Measurements from ENCODE around the gene DEDD. TPM values are rescaled to one million over a fixed set of nuclear protein-coding genes. Genes with fewer than 3 reads are reported as not detected.
"Not testable (repeated sequence)": the region's sequence is repeated elsewhere in the genome, so short reads cannot be mapped to it uniquely, and the experiment has no call there.

Gene DEDD
- polyA plus RNA-seq, 2 of the 4 experiments (the other 2 are of a cell fraction) = 25.3 to 38.4 TPM

- TF ChIP-seq BCL3 (IDR thresholded peaks at IDR 0.05) (0 out of 3 replicates have a peak, but pooled peaks have one; percentile 55), CHD2 (IDR thresholded peaks at IDR 0.05; ENCODE audit: low read length, partially characterized antibody) (no peak), ZC3H11A (IDR thresholded peaks at IDR 0.05) (no peak), RCOR1 (IDR thresholded peaks at IDR 0.05; ENCODE audit: low read depth, low read length) (no peak), NR3C1 (IDR thresholded peaks at IDR 0.05) (no peak), POLR2A (IDR thresholded peaks at IDR 0.05; ENCODE audit: low read length) (peak; percentile 93), PHF8 (IDR thresholded peaks at IDR 0.05; ENCODE audit: borderline replicate concordance, low read depth) (peak; percentile 88; the same call in 1 of the 2 replicates), RARB (CRISPR knock-in tag; IDR thresholded peaks at IDR 0.05) (no peak), TFCP2L1 (CRISPR knock-in tag; IDR thresholded peaks at IDR 0.05) (no peak), REST (IDR thresholded peaks at IDR 0.05) (no peak; the same call in 1 of the 2 replicates), PBX3 (IDR thresholded peaks at IDR 0.05) (no peak), KDM5A (IDR thresholded peaks at IDR 0.05) (peak; percentile 87), MAX (IDR thresholded peaks at IDR 0.05) (peak; percentile 81), GATA3 (IDR thresholded peaks at IDR 0.05; ENCODE audit: borderline replicate concordance) (0 out of 2 replicates have a peak, but pooled peaks have one; percentile 13), EHF (CRISPR knock-in tag; IDR thresholded peaks at IDR 0.05) (no peak), EP300 (IDR thresholded peaks at IDR 0.05) (no peak)
These were observed 14.5 kb downstream of the DEDD start, which contains the start of the genes NIT1 and PFDN2 (continued) for GRCh38 chr1:161117759-161118581.

GRCh38 chr1:161115961-161116360 is 16.5 kb downstream of the DEDD start:
- WGBS (ENCODE audit: missing lambda C conversion rate) = 86% methylated on average over 5 of the region's 6 CpGs
- Histone ChIP-seq H3K27ac (peak overlapping the region; percentile 58 to 97; a peak in 5 of 6 replicates), H3K4me2 (peak overlapping the region; percentile 70), H3K4me1 (peaks cover 59% of the 10 kb centered on the region)
- not testable (repeated sequence) for FAIRE-seq; DNase-seq (ENCODE audit: low read depth in 1 of 2, low spot score in 1 of 2); H3K9me3 ChIP-seq; H3K4me3 ChIP-seq; ATAC-seq
- ChIA-PET POLR2A (interaction anchor here (0.8 kb wide), 1 partner anchor 50 kb away, joined by 3 read pairs; the partner anchor contains the start of gene PPOX), CTCF (interaction anchor here (0.6 to 6.1 kb wide), 3 partner anchors 10 to 43 kb away, joined by 3 to 40 read pairs (median 5); partner anchors contain the start of genes KLHDC9 and USP21)

- FAIRE-seq = no peak
- ATAC-seq = peak; percentile 22 to 63; a peak in 5 of 6 replicates
- peak overlapping the region; percentile 70 for H3K4me2 ChIP-seq
- POLR2A ChIA-PET = no interaction called here
- peak overlapping the region; percentile 58 to 97 for H3K27ac ChIP-seq
- no peaks in the 10 kb centered on the region for H3K9me3 ChIP-seq
- H3K4me1 ChIP-seq = peaks cover 59% of the 10 kb centered on the region
- DNase-seq (ENCODE audit: low read depth in 1 of 2, low spot score in 1 of 2) = peak; percentile 53 to 83
- H3K4me3 ChIP-seq = peak overlapping the region; percentile 1; the same call in 2 of the 3 replicates
- CTCF ChIA-PET = interaction anchor here (0.6 to 6.1 kb wide), 3 partner anchors 11 to 783 kb away, joined by 3 to 40 read pairs (median 3); partner anchors contain the start of gene KLHDC9
- 24% methylated on average over 12 of the region's 12 CpGs for WGBS (ENCODE audit: missing lambda C conversion rate)
- TF ChIP-seq HDAC2 (IDR thresholded peaks at IDR 0.05) (no peak), RARB (CRISPR knock-in tag; IDR thresholded peaks at IDR 0.05) (0 out of 2 replicates have a peak, but pooled peaks have one; percentile 44), JUN (IDR thresholded peaks at IDR 0.05) (peak; percentile 69 to 77; a peak in 4 of 5 replicates), MAX (IDR thresholded peaks at IDR 0.05) (peak; percentile 55; the same call in 1 of the 2 replicates), JUNB (IDR thresholded peaks at IDR 0.05) (peak; percentile 47; the same call in 1 of the 2 replicates), FOSB (CRISPR knock-in tag; IDR thresholded peaks at IDR 0.05) (no peak), FOSL2 (IDR thresholded peaks at IDR 0.05) (peak; percentile 81), FOSL2 (CRISPR knock-in tag; IDR thresholded peaks at IDR 0.05) (peak; percentile 84), CEBPB (IDR thresholded peaks at IDR 0.05) (peak; percentile 51 to 63; a peak in 2 of 4 replicates), SREBF2 (IDR thresholded peaks at IDR 0.05) (peak; percentile 30; the same call in 1 of the 2 replicates), EP300 (IDR thresholded peaks at IDR 0.05) (peak in 1 of 2 experiments; percentile 53; a peak in 1 of 5 replicates), ELK1 (IDR thresholded peaks at IDR 0.05; ENCODE audit: low read depth, low read length) (no peak)
These were observed 17.2 kb downstream of the DEDD start for GRCh38 chr1:161115132-161115711.

Data from A549 (cell line).